Mesenchymal stem cell (in vitro differentiated cells and primary cell): ENCODE measurements around the gene FEN1.

ENCODE experiments used
- DNase-seq: peaks from one replicate; pipeline ENCODE4 v3.0.0-alpha.2; 2013
- H2AFZ ChIP-seq: one replicate; pipeline ENCODE4 v1.6.1; 2013; ENCODE audit warnings: low read depth, mild to moderate bottlenecking, control low read depth, inconsistent platforms, low read length, moderate library complexity
- H2AK5ac ChIP-seq: 2 replicates; pipeline ENCODE4 v1.6.1; 2013; ENCODE audit warnings: low read length, moderate library complexity, mild to moderate bottlenecking, inconsistent platforms; ENCODE audit not compliant: severe bottlenecking
- H2BK120ac ChIP-seq: one replicate; pipeline ENCODE4 v1.6.1; 2013; ENCODE audit warnings: low read depth, mild to moderate bottlenecking, inconsistent platforms, low read length, moderate library complexity
- H2BK12ac ChIP-seq, 2 experiments: one replicate each; pipeline ENCODE4 v1.6.1; 2013; ENCODE audit warnings: inconsistent platforms in 2 of 2, low read length in 2 of 2, mild to moderate bottlenecking in 2 of 2, moderate library complexity in 2 of 2, control low read depth in 1 of 2
- H2BK15ac ChIP-seq: one replicate; pipeline ENCODE4 v1.6.1; 2013; ENCODE audit warnings: mild to moderate bottlenecking, low read depth, inconsistent platforms; ENCODE audit not compliant: poor library complexity, severe bottlenecking
- H2BK5ac ChIP-seq: 2 replicates; pipeline ENCODE4 v1.6.1; 2013; ENCODE audit warnings: low read depth, mild to moderate bottlenecking, low read length, control low read depth, inconsistent platforms; ENCODE audit not compliant: poor library complexity, severe bottlenecking
- H3K14ac ChIP-seq, 2 experiments: one replicate each; pipeline ENCODE4 v1.6.1; 2013; ENCODE audit warnings: inconsistent platforms in 2 of 2, low read length in 2 of 2, control low read depth in 1 of 2, mild to moderate bottlenecking in 1 of 2, moderate library complexity in 1 of 2
- H3K18ac ChIP-seq, 2 experiments: one replicate each; pipeline ENCODE4 v1.6.1; 2013; ENCODE audit warnings: inconsistent platforms in 2 of 2, low read length in 2 of 2, control low read depth in 1 of 2, low read depth in 1 of 2, mild to moderate bottlenecking in 1 of 2
- H3K23ac ChIP-seq, 2 experiments: one replicate each; pipeline ENCODE4 v1.6.1; 2013; ENCODE audit warnings: inconsistent platforms in 2 of 2, low read length in 2 of 2, mild to moderate bottlenecking in 2 of 2, moderate library complexity in 2 of 2, control low read depth in 1 of 2
- H3K27ac ChIP-seq: 2 replicates; pipeline ENCODE4 v1.5.1; 2013; ENCODE audit warnings: mild to moderate bottlenecking, moderate library complexity, low read length, control low read depth, inconsistent platforms; ENCODE audit not compliant: poor library complexity, severe bottlenecking
- H3K27me3 ChIP-seq, 2 experiments: 2 replicates each; pipeline versions ENCODE4 v1.6.1 to v1.7.0; 2013; ENCODE audit warnings: low read length in 2 of 2, mild to moderate bottlenecking in 2 of 2, moderate library complexity in 2 of 2, control low read depth in 1 of 2, inconsistent platforms in 1 of 2; ENCODE audit not compliant: control insufficient read depth in 1 of 2, insufficient read depth in 1 of 2
- H3K36me3 ChIP-seq, 2 experiments: 2 replicates each; pipeline versions ENCODE4 v1.6.1 to v1.7.0; 2013; ENCODE audit warnings: low read length in 2 of 2, control low read depth in 1 of 2, inconsistent platforms in 1 of 2, low read depth in 1 of 2, mild to moderate bottlenecking in 1 of 2; ENCODE audit not compliant: insufficient read depth in 2 of 2, control insufficient read depth in 1 of 2
- H3K4ac ChIP-seq, 2 experiments: one replicate each; pipeline ENCODE4 v1.6.1; 2013; ENCODE audit warnings: inconsistent platforms in 2 of 2, low read length in 2 of 2, mild to moderate bottlenecking in 2 of 2, moderate library complexity in 2 of 2, control low read depth in 1 of 2, low read depth in 1 of 2
- H3K4me1 ChIP-seq: 2 replicates; pipeline ENCODE4 v1.6.1; 2013; ENCODE audit warnings: low read depth, low read length, control low read depth; ENCODE audit not compliant: control insufficient read depth, insufficient read depth
- H3K4me2 ChIP-seq: 2 replicates; pipeline ENCODE4 v1.6.1; 2013; ENCODE audit warnings: low read length, mild to moderate bottlenecking, inconsistent platforms; ENCODE audit not compliant: poor library complexity, severe bottlenecking
- H3K4me3 ChIP-seq, 2 experiments: 2 replicates each; pipeline versions ENCODE4 v1.5.1 to v1.7.0; 2013; ENCODE audit warnings: low read length in 2 of 2, mild to moderate bottlenecking in 2 of 2, control low read depth in 1 of 2, low read depth in 1 of 2; ENCODE audit not compliant: insufficient read depth in 1 of 2
- H3K79me1 ChIP-seq: replicated peaks from 2 replicates; pipeline ENCODE4 v1.6.1; 2013; ENCODE audit warnings: mild to moderate bottlenecking, control low read depth, low read length, inconsistent platforms; ENCODE audit not compliant: poor library complexity, severe bottlenecking
- H3K9ac ChIP-seq: 2 replicates; pipeline ENCODE4 v1.7.0; 2013; ENCODE audit warnings: mild to moderate bottlenecking, low read length, moderate library complexity
- H3K9me3 ChIP-seq: 2 replicates; pipeline ENCODE4 v1.7.0; 2013; ENCODE audit warnings: mild to moderate bottlenecking, low read length; ENCODE audit not compliant: control insufficient read depth
- H4K8ac ChIP-seq: one replicate; pipeline ENCODE4 v1.6.1; 2013; ENCODE audit warnings: inconsistent platforms, mild to moderate bottlenecking, low read length, moderate library complexity
- H4K91ac ChIP-seq: one replicate; pipeline ENCODE4 v1.6.1; 2013; ENCODE audit warnings: mild to moderate bottlenecking, low read length, inconsistent platforms
- WGBS: methylation state at CpG from one replicate; pipeline ENCODE4 v1.1.7; 2013; ENCODE audit warnings: mixed read lengths; 5-methylcytosine and 5-hydroxymethylcytosine counted together

The FEN1 gene

GRCh38 chr11:61812736-61813411 lies 20.2 kb downstream of the FEN1 start:
- H3K27me3 ChIP-seq = no peaks in the 10 kb centered on the region
- H3K79me1 ChIP-seq = peaks cover 20% of the 10 kb centered on the region
- H2BK15ac ChIP-seq = no peak overlapping the region
- no peak overlapping the region for H3K23ac ChIP-seq
- H2AK5ac ChIP-seq = no peak overlapping the region
- WGBS = 97% methylated on average over 4 of the region's 4 CpGs
- H3K9ac ChIP-seq = no peak overlapping the region
- H3K27ac ChIP-seq = no peak overlapping the region
- no peak overlapping the region for H2BK12ac ChIP-seq
- H3K4ac ChIP-seq = no peak overlapping the region
- peaks cover 7% of the 10 kb centered on the region for H3K4me1 ChIP-seq
- no peak overlapping the region for H2BK5ac ChIP-seq
- H3K9me3 ChIP-seq = no peaks in the 10 kb centered on the region
- no peak overlapping the region for H2AFZ ChIP-seq
- H4K8ac ChIP-seq = no peak overlapping the region
- DNase-seq = no peak
- no peak overlapping the region for H3K14ac ChIP-seq
- H3K4me2 ChIP-seq = no peak overlapping the region
- no peak overlapping the region for H3K4me3 ChIP-seq
- peaks cover 50 to 57% of the 10 kb centered on the region in 2 experiments for H3K36me3 ChIP-seq
- no peak overlapping the region for H4K91ac ChIP-seq
- H2BK120ac ChIP-seq = no peak overlapping the region
- no peak overlapping the region for H3K18ac ChIP-seq

- peak overlapping the region; percentile 80 to 85 for H2BK12ac ChIP-seq
- H2AK5ac ChIP-seq = peak overlapping the region; percentile 61
- peaks cover 18% of the 10 kb centered on the region for H3K79me1 ChIP-seq
- peak overlapping the region; percentile 54 for H2BK5ac ChIP-seq
- H3K36me3 ChIP-seq = peaks cover 38 to 42% of the 10 kb centered on the region in 2 experiments
- peak overlapping the region in 1 of 2 experiments; percentile 14 for H3K23ac ChIP-seq
- H3K14ac ChIP-seq = peak overlapping the region in 1 of 2 experiments; percentile 37
- peak overlapping the region; percentile 95 for H4K91ac ChIP-seq
- no peaks in the 10 kb centered on the region for H3K27me3 ChIP-seq
- H3K9me3 ChIP-seq = no peaks in the 10 kb centered on the region
- H2AFZ ChIP-seq = no peak overlapping the region
- peak overlapping the region; percentile 36 to 92 for H3K4me3 ChIP-seq
- H2BK120ac ChIP-seq = peak overlapping the region; percentile 98
- H3K9ac ChIP-seq = peak overlapping the region; percentile 91
- H4K8ac ChIP-seq = peak overlapping the region; percentile 81
- peak overlapping the region; percentile 78 for H2BK15ac ChIP-seq
- no peak for DNase-seq
- WGBS = 73% methylated on average over 16 of the region's 16 CpGs
- H3K4me1 ChIP-seq = peaks cover 7% of the 10 kb centered on the region
- peak overlapping the region; percentile 87 for H3K27ac ChIP-seq
- H3K4me2 ChIP-seq = peak overlapping the region; percentile 85
- H3K18ac ChIP-seq = peak overlapping the region; percentile 86 to 96
- H3K4ac ChIP-seq = peak overlapping the region; percentile 79 to 97
Observed at GRCh38 chr11:61814247-61814957, 21.7 kb downstream of the FEN1 start.

GRCh38 chr11:61814958-61815789 lies 22.5 kb downstream of the FEN1 start:
- Histone ChIP-seq H3K9ac (peak overlapping the region; percentile 97), H3K4me3 (peak overlapping the region; percentile 74 to 92), H3K4me2 (peak overlapping the region; percentile 85), H3K14ac (peak overlapping the region in 1 of 2 experiments; percentile 99), H2BK120ac (peak overlapping the region; percentile 98), H2BK15ac (peak overlapping the region; percentile 83), H3K79me1 (peaks cover 17% of the 10 kb centered on the region), H2BK12ac (peak overlapping the region; percentile 79 to 80), H3K4me1 (peaks cover 7% of the 10 kb centered on the region), H2BK5ac (peak overlapping the region; percentile 77), H2AK5ac (peak overlapping the region; percentile 61), H3K27me3 (no peaks in the 10 kb centered on the region), H2AFZ (no peak overlapping the region), H3K4ac (peak overlapping the region; percentile 97 to 99), H3K27ac (peak overlapping the region; percentile 87), H3K23ac (peak overlapping the region; percentile 51 to 90), H3K18ac (peak overlapping the region; percentile 98 to 99), H3K36me3 (peaks cover 30 to 34% of the 10 kb centered on the region in 2 experiments), H3K9me3 (no peaks in the 10 kb centered on the region), H4K91ac (peak overlapping the region; percentile 99), H4K8ac (peak overlapping the region; percentile 98)
- peak; percentile 97 for DNase-seq
- WGBS = 2% methylated on average over 65 of the region's 66 CpGs
